Endothelial cell (in vitro differentiated cells): Measurements from ENCODE around the gene ZNF263. TPM values are rescaled to one million over a fixed set of nuclear protein-coding genes. Genes with fewer than 3 reads are reported as not detected.

Experiments used
- DNase-seq: peaks from one replicate; pipeline ENCODE4 v3.0.0; 2021; ENCODE audit warnings: low spot score
- H3K27ac Mint-ChIP-seq: one replicate; pipeline ENCODE4 v1.8.0; 2021; ENCODE audit warnings: mixed read lengths, inconsistent platforms; ENCODE audit not compliant: unreplicated experiment
- H3K27me3 Mint-ChIP-seq: one replicate; pipeline ENCODE4 v1.8.0; 2021; ENCODE audit warnings: mild to moderate bottlenecking, moderate library complexity, mixed read lengths, inconsistent platforms; ENCODE audit not compliant: unreplicated experiment
- H3K36me3 Mint-ChIP-seq: one replicate; pipeline ENCODE4 v1.8.0; 2021; ENCODE audit warnings: mild to moderate bottlenecking, low read depth, mixed read lengths, inconsistent platforms; ENCODE audit not compliant: unreplicated experiment
- H3K4me1 Mint-ChIP-seq: one replicate; pipeline ENCODE4 v1.8.0; 2021; ENCODE audit warnings: mild to moderate bottlenecking, mixed read lengths, inconsistent platforms; ENCODE audit not compliant: unreplicated experiment
- H3K4me3 Mint-ChIP-seq: one replicate; pipeline ENCODE4 v1.8.0; 2021; ENCODE audit warnings: mild to moderate bottlenecking, mixed read lengths, inconsistent platforms; ENCODE audit not compliant: unreplicated experiment
- H3K9me3 Mint-ChIP-seq: one replicate; pipeline ENCODE4 v1.8.0; 2021; ENCODE audit warnings: mixed read lengths, inconsistent platforms; ENCODE audit not compliant: unreplicated experiment
- total RNA-seq: library from RNA; stranded (reverse); fragmentation: NEBNext Ultra II Directional; extraction: Animal tissue kit (Norgen Biotek cat#: 25700); gene quantifications from one replicate; pipeline ENCODE4 v1.2.1, GENCODE V29; 2021; ENCODE audit not compliant: unreplicated experiment
- TF ChIP-seq, protein P1 (sequence below): fragments of 200-600 bp; sonication (generic); IDR thresholded peaks from one replicate; pipeline ENCODE4 v1.5.0; 2021; ENCODE audit warnings: antibody characterized with exemption; ENCODE audit not compliant: unreplicated experiment

Gene ZNF263
- total RNA-seq, 1 donor from 2014 or later, result 43.7 TPM

DNA sequence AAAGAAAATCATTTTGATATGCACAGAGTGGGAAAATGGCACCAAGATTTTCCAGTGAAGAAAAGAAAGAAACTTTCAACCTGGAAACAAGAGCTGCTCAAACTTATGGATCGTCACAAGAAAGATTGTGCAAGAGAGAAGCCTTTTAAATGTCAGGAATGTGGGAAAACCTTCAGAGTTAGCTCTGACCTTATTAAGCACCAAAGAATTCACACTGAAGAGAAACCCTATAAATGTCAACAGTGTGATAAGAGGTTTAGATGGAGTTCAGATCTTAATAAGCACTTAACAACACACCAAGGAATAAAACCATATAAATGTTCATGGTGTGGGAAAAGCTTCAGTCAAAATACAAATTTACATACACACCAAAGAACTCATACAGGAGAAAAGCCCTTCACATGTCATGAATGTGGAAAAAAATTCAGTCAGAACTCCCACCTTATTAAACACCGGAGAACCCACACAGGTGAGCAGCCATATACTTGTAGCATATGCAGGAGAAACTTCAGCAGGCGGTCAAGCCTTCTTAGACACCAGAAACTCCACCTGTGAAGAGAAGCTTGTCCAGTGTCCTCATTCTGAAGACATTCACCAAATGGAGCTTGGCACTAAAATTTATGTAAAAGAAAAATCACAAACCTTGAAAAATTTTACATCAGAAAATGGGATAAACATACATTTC lies 34.2 kb downstream of the ZNF263 start:
- no peaks in the 10 kb centered on the region for H3K4me1 Mint-ChIP-seq
- no peak overlapping the region for H3K27ac Mint-ChIP-seq

DNA sequence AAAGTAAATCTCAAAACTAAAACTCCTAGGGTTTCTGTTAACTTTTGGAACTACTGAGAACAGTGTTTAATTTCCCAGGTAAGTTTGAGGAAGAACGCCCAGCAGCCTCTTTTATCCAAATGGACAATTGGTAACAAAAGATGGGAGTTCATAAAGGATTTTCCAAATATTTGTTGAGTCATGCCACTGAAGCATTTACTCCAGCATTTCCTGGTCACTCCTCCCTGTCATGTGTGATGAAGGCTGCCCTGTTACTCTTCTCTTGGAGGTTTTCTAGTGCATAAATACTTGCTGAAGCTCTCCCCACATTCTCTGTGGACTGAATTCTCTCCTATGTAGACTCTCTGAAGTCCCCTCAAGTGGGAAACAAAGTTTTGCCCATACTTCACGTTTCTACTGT lies 38.5 kb downstream of the ZNF263 start:
- Mint-ChIP-seq H3K9me3 (peaks cover 29% of the 10 kb centered on the region), H3K27me3 (peaks cover 5% of the 10 kb centered on the region), H3K27ac (no peak overlapping the region), H3K36me3 (peaks cover 35% of the 10 kb centered on the region), H3K4me1 (no peaks in the 10 kb centered on the region), H3K4me3 (no peak overlapping the region)
- no peak for DNase-seq
- TF ChIP-seq, protein P1, sequence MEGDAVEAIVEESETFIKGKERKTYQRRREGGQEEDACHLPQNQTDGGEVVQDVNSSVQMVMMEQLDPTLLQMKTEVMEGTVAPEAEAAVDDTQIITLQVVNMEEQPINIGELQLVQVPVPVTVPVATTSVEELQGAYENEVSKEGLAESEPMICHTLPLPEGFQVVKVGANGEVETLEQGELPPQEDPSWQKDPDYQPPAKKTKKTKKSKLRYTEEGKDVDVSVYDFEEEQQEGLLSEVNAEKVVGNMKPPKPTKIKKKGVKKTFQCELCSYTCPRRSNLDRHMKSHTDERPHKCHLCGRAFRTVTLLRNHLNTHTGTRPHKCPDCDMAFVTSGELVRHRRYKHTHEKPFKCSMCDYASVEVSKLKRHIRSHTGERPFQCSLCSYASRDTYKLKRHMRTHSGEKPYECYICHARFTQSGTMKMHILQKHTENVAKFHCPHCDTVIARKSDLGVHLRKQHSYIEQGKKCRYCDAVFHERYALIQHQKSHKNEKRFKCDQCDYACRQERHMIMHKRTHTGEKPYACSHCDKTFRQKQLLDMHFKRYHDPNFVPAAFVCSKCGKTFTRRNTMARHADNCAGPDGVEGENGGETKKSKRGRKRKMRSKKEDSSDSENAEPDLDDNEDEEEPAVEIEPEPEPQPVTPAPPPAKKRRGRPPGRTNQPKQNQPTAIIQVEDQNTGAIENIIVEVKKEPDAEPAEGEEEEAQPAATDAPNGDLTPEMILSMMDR, result no peak

More for the DNA sequence above, 34.2 kb downstream of the ZNF263 start:
- Mint-ChIP-seq H3K27me3 (peaks cover 11% of the 10 kb centered on the region), H3K36me3 (peaks cover 76% of the 10 kb centered on the region), H3K4me3 (peak overlapping the region; percentile 82), H3K9me3 (peaks cover 61% of the 10 kb centered on the region)
- TF ChIP-seq, protein P1, result no peak
- DNase-seq, result no peak

DNA sequence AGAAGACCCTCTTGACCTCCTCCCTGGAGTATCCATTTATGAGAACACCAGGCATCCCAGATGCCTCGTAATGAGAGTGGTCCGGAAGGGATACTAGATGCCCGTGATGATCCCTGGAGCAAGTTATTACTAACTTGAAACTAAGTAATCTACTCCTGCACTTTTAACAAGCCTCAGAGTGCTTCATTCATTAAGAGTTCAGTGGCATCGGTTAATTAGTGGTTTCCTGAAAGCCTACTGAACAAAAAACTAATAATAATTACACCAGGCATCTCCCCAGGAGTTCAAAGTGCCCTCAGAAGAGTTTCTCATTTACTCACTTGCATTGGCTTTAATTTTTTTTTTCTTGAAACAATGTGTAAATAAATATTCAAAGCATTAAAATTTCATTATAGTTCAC lies 44.2 kb downstream of the ZNF263 start:
- no peaks in the 10 kb centered on the region for H3K36me3 Mint-ChIP-seq
- DNase-seq, result no peak
- H3K4me3 Mint-ChIP-seq, result no peak overlapping the region
- TF ChIP-seq, protein P1, result no peak
- peaks cover 3% of the 10 kb centered on the region for H3K27me3 Mint-ChIP-seq
- no peak overlapping the region for H3K27ac Mint-ChIP-seq
- H3K4me1 Mint-ChIP-seq, result no peaks in the 10 kb centered on the region
- no peaks in the 10 kb centered on the region for H3K9me3 Mint-ChIP-seq

DNA sequence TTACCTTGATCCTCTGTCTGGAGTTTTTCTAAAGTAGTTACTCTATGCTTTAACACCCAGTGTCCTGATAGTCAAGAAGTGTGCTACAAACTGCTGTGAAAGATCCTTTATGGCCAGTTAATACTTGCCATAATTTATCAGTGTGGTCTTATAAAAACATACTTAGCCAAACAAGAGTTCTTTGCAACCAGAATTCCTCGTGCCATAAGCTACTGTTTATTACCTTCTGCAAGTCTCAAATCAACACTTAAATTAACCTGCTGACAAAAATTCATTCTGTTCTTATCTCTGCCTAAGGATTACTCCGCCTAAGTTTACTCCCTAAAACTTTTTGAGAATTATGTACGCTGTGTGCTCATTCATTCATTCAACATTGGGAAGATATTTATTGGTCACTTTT lies 44.8 kb downstream of the ZNF263 start:
- H3K27me3 Mint-ChIP-seq, result peaks cover 3% of the 10 kb centered on the region
- H3K4me1 Mint-ChIP-seq, result no peaks in the 10 kb centered on the region
- H3K9me3 Mint-ChIP-seq, result no peaks in the 10 kb centered on the region
- TF ChIP-seq, protein P1, result no peak
- no peak for DNase-seq
- no peaks in the 10 kb centered on the region for H3K36me3 Mint-ChIP-seq
- no peak overlapping the region for H3K27ac Mint-ChIP-seq
- no peak overlapping the region for H3K4me3 Mint-ChIP-seq

DNA sequence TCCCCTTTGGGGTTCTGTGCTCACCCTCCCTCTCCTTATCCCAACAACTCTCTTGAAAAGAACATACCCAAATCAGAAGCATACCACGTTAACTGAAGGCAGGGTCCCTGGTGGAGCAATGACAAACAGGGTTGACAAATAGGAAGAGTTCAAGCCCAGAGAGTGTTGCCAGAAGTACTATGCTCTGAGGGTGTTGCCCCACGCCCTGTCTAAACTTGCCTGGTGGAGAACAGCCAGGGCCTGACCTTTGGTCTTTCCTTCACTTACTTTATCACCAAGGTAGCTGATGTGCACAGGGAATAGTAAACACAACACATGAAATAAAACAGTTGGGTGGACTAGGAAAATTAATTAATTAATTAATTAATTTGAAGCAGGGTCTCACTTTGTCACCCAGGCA lies 45.4 kb downstream of the ZNF263 start:
- TF ChIP-seq, protein P1, result no peak
- H3K4me3 Mint-ChIP-seq, result no peak overlapping the region
- no peaks in the 10 kb centered on the region for H3K9me3 Mint-ChIP-seq
- no peak for DNase-seq
- no peaks in the 10 kb centered on the region for H3K4me1 Mint-ChIP-seq
- peaks cover 3% of the 10 kb centered on the region for H3K27me3 Mint-ChIP-seq
- H3K36me3 Mint-ChIP-seq, result no peaks in the 10 kb centered on the region
- H3K27ac Mint-ChIP-seq, result no peak overlapping the region

Other genes starting within 250 kb of the ZNF263 start
- 0.13 TPM for gene BICDL2, start 246.5 kb upstream of the ZNF263 start, total RNA-seq
- gene MMP25, start 236.9 kb upstream of the ZNF263 start, total RNA-seq, result 5.4 TPM
- gene IL32, start 217.9 kb upstream of the ZNF263 start, total RNA-seq, result 1.7 TPM
- 50.7 TPM for gene ZSCAN10, start 184.2 kb upstream of the ZNF263 start, total RNA-seq
- 22.8 TPM for gene ZNF205, start 170.9 kb upstream of the ZNF263 start, total RNA-seq
- gene ZNF213, start 148.5 kb upstream of the ZNF263 start, total RNA-seq, result 10.1 TPM
- not detected for gene OR1F1, start 95.3 kb upstream of the ZNF263 start, total RNA-seq
- 13.4 TPM for gene ZNF200, start 48.3 kb upstream of the ZNF263 start, total RNA-seq
- not detected for gene MEFV, start 26.9 kb upstream of the ZNF263 start, total RNA-seq
- gene TIGD7, start 21.9 kb downstream of the ZNF263 start, total RNA-seq, result 2.6 TPM
- gene ZNF75A, start 22.0 kb downstream of the ZNF263 start, total RNA-seq, result 27.0 TPM
- not detected for gene OR2C1, start 72.4 kb downstream of the ZNF263 start, total RNA-seq
- 16.6 TPM for gene ZSCAN32, start 117.5 kb downstream of the ZNF263 start, total RNA-seq
- 10.3 TPM for gene ZNF174, start 117.7 kb downstream of the ZNF263 start, total RNA-seq
- gene ZNF597, start 160.0 kb downstream of the ZNF263 start, total RNA-seq, result 5.7 TPM
- gene NAA60, start 160.2 kb downstream of the ZNF263 start, total RNA-seq, result 75.5 TPM
- gene C16orf90, start 212.0 kb downstream of the ZNF263 start, total RNA-seq, result not detected
- 15.8 TPM for gene CLUAP1, start 217.5 kb downstream of the ZNF263 start, total RNA-seq